GM18517 (cell line): ENCODE results near the gene GALNT7.
"Not testable (repeated sequence)": the region's sequence is repeated elsewhere in the genome, so short reads cannot be mapped to it uniquely, and the experiment has no call there.

Experiments
- ATAC-seq: cut with Tn5 transposase; IDR thresholded peaks from one replicate; pipeline ENCODE4 v1.9.1; 2021; ENCODE audit warnings: mild to moderate bottlenecking, moderate library complexity; ENCODE audit not compliant: unreplicated experiment

GALNT7 gene

GRCh38 chr4:173165706-173166105 lies 2.9 kb upstream of the GALNT7 start:
- no peak for ATAC-seq

GRCh38 chr4:173166491-173166890 lies 2.1 kb upstream of the GALNT7 start:
- no peak for ATAC-seq

GRCh38 chr4:173167758-173168395 lies 734 bp upstream of the GALNT7 start:
- peak; percentile 3 for ATAC-seq

GRCh38 chr4:173169178-173169427 lies 492 bp downstream of the GALNT7 start:
- no peak for ATAC-seq

- peak; percentile 66 for ATAC-seq
Observed at GRCh38 chr4:173169428-173170181, 994 bp downstream of the GALNT7 start.

- ATAC-seq = no peak
Observed at GRCh38 chr4:173170182-173170778, 1.7 kb downstream of the GALNT7 start.

- ATAC-seq = no peak
Observed at GRCh38 chr4:173171098-173171497, 2.5 kb downstream of the GALNT7 start.

- no peak for ATAC-seq
Observed at GRCh38 chr4:173171987-173172386, 3.4 kb downstream of the GALNT7 start.

GRCh38 chr4:173174184-173174583 lies 5.6 kb downstream of the GALNT7 start:
- no peak for ATAC-seq

- no peak for ATAC-seq
Observed at GRCh38 chr4:173174594-173175012, 6.0 kb downstream of the GALNT7 start.

- ATAC-seq = no peak
Observed at GRCh38 chr4:173176010-173176409, 7.4 kb downstream of the GALNT7 start.

- ATAC-seq = no peak
Observed at GRCh38 chr4:173177232-173177631, 8.6 kb downstream of the GALNT7 start.

GRCh38 chr4:173178144-173178543 lies 9.5 kb downstream of the GALNT7 start:
- ATAC-seq = no peak

- ATAC-seq = peak; percentile 66
Observed at GRCh38 chr4:173181848-173182247, 13.2 kb downstream of the GALNT7 start.

- no peak for ATAC-seq
Observed at GRCh38 chr4:173182403-173182802, 13.8 kb downstream of the GALNT7 start.

- not testable (repeated sequence) for ATAC-seq
Observed at GRCh38 chr4:173183659-173184247, 15.1 kb downstream of the GALNT7 start.

GRCh38 chr4:173185847-173186510 lies 17.4 kb downstream of the GALNT7 start:
- no peak for ATAC-seq

GRCh38 chr4:173187732-173188131 lies 19.1 kb downstream of the GALNT7 start:
- peak; percentile 9 for ATAC-seq

- ATAC-seq = no peak
Observed at GRCh38 chr4:173188648-173189047, 20.0 kb downstream of the GALNT7 start.

- no peak for ATAC-seq
Observed at GRCh38 chr4:173189117-173189693, 20.6 kb downstream of the GALNT7 start.

- no peak for ATAC-seq
Observed at GRCh38 chr4:173191623-173192041, 23.0 kb downstream of the GALNT7 start.
